H9 (cell line): ENCODE data around the gene CLOCK. TPM values are rescaled to one million over a fixed set of nuclear protein-coding genes. Genes with fewer than 3 reads are reported as not detected.

ENCODE experiments used
- DNase-seq: peaks from one replicate; pipeline ENCODE4 v3.0.0-alpha.2; 2017
- H2AFZ ChIP-seq: one replicate; pipeline ENCODE4 v1.6.1; 2013; ENCODE audit warnings: mild to moderate bottlenecking, low read length, control low read depth, moderate library complexity
- H2AK5ac ChIP-seq: 2 replicates; pipeline ENCODE4 v1.6.1; 2013; ENCODE audit warnings: low read length, control low read depth, mixed read lengths; ENCODE audit not compliant: insufficient read length
- H2BK120ac ChIP-seq: one replicate; pipeline ENCODE4 v1.6.1; 2013; ENCODE audit warnings: low read depth, mild to moderate bottlenecking, low read length, control low read depth, inconsistent platforms; ENCODE audit not compliant: poor library complexity, severe bottlenecking
- H2BK12ac ChIP-seq: 2 replicates; pipeline ENCODE4 v1.6.1; 2013; ENCODE audit warnings: low read length, control low read depth, mixed read lengths, low read depth; ENCODE audit not compliant: insufficient read length
- H2BK15ac ChIP-seq: 2 replicates; pipeline ENCODE4 v1.6.1; 2013; ENCODE audit warnings: low read depth, low read length, control low read depth
- H2BK20ac ChIP-seq: one replicate; pipeline ENCODE4 v1.6.1; 2013; ENCODE audit warnings: low read depth, mild to moderate bottlenecking, low read length, control low read depth, inconsistent platforms; ENCODE audit not compliant: poor library complexity, severe bottlenecking
- H2BK5ac ChIP-seq: 2 replicates; pipeline ENCODE4 v1.6.1; 2013; ENCODE audit warnings: low read length, control low read depth, mixed read lengths; ENCODE audit not compliant: insufficient read length
- H3K14ac ChIP-seq: 2 replicates; pipeline ENCODE4 v1.6.1; 2013; ENCODE audit warnings: low read length, control low read depth; ENCODE audit not compliant: insufficient read depth
- H3K18ac ChIP-seq: 2 replicates; pipeline ENCODE4 v1.6.1; 2013; ENCODE audit warnings: low read depth, mild to moderate bottlenecking, mixed read lengths, low read length, control low read depth; ENCODE audit not compliant: insufficient read length
- H3K23ac ChIP-seq: 2 replicates; pipeline ENCODE4 v1.6.1; 2013; ENCODE audit warnings: low read length, control low read depth, mixed read lengths, low read depth; ENCODE audit not compliant: insufficient read length
- H3K23me2 ChIP-seq: 2 replicates; pipeline ENCODE4 v1.6.1; 2013; ENCODE audit warnings: low read depth, mild to moderate bottlenecking, mixed read lengths, low read length, control low read depth; ENCODE audit not compliant: insufficient read length, poor library complexity, severe bottlenecking
- H3K27ac ChIP-seq: 2 replicates; pipeline ENCODE4 v1.5.1; 2013; ENCODE audit warnings: low read length, control low read depth, mixed read lengths, low read depth; ENCODE audit not compliant: insufficient read length
- H3K27me3 ChIP-seq: 2 replicates; pipeline ENCODE4 v1.6.1; 2013; ENCODE audit warnings: low read length, control low read depth, inconsistent platforms; ENCODE audit not compliant: insufficient read depth
- H3K4ac ChIP-seq: 2 replicates; pipeline ENCODE4 v1.6.1; 2013; ENCODE audit warnings: low read depth, mild to moderate bottlenecking, control low read depth, inconsistent platforms, low read length, moderate library complexity
- H3K4me1 ChIP-seq: 2 replicates; pipeline ENCODE4 v1.6.1; 2013; ENCODE audit warnings: low read length, control low read depth, inconsistent platforms; ENCODE audit not compliant: insufficient read depth
- H3K4me2 ChIP-seq: 2 replicates; pipeline ENCODE4 v1.6.1; 2013; ENCODE audit warnings: low read length, control low read depth, mixed read lengths; ENCODE audit not compliant: insufficient read length, insufficient read depth
- H3K56ac ChIP-seq: 2 replicates; pipeline ENCODE4 v1.6.1; 2013; ENCODE audit warnings: low read depth, mild to moderate bottlenecking, mixed read lengths, low read length, control low read depth; ENCODE audit not compliant: insufficient read length
- H3K79me1 ChIP-seq: 2 replicates; pipeline ENCODE4 v1.6.1; 2013; ENCODE audit warnings: low read depth, mild to moderate bottlenecking, moderate library complexity, low read length, control low read depth, inconsistent platforms; ENCODE audit not compliant: insufficient read depth, poor library complexity, severe bottlenecking
- H3K79me2 ChIP-seq: 2 replicates; pipeline ENCODE4 v1.6.1; 2013; ENCODE audit warnings: low read length, control low read depth, inconsistent platforms; ENCODE audit not compliant: insufficient read depth
- H3K9ac ChIP-seq: 2 replicates; pipeline ENCODE4 v1.6.1; 2013; ENCODE audit warnings: low read length, control low read depth, mixed read lengths; ENCODE audit not compliant: insufficient read length; ENCODE audit errors: extremely low read depth
- H3K9me3 ChIP-seq: one replicate; pipeline ENCODE4 v1.6.1; 2013; ENCODE audit warnings: low read depth, low read length, inconsistent platforms; ENCODE audit not compliant: control insufficient read depth
- H3T11ph ChIP-seq: one replicate; pipeline ENCODE4 v1.6.1; 2013; ENCODE audit warnings: mild to moderate bottlenecking, low read length, control low read depth, inconsistent platforms
- H4K20me1 ChIP-seq: one replicate; pipeline ENCODE4 v1.6.1; 2013; ENCODE audit not compliant: control insufficient read depth, insufficient read length, insufficient read depth
- H4K5ac ChIP-seq: 2 replicates; pipeline ENCODE4 v1.6.1; 2013; ENCODE audit warnings: low read depth, mild to moderate bottlenecking, mixed read lengths, low read length, control low read depth; ENCODE audit not compliant: insufficient read length
- H4K8ac ChIP-seq: replicated peaks from 2 replicates; pipeline ENCODE4 v1.6.1; 2013; ENCODE audit warnings: low read length, control low read depth, mixed read lengths, low read depth; ENCODE audit not compliant: insufficient read length
- H4K91ac ChIP-seq: 2 replicates; pipeline ENCODE4 v1.6.1; 2013; ENCODE audit warnings: low read depth, mild to moderate bottlenecking, moderate library complexity, mixed read lengths, low read length, control low read depth; ENCODE audit not compliant: insufficient read length
- H3K27ac Mint-ChIP-seq, 3 experiments: 2 replicates in 2 of 3; 3 replicates in 1 of 3; pipeline ENCODE4 v1.8.0; 2020 to 2021; ENCODE audit warnings: mixed read lengths in 3 of 3, mild to moderate bottlenecking in 1 of 3, moderate library complexity in 1 of 3
- H3K27me3 Mint-ChIP-seq: 2 replicates; pipeline ENCODE4 v1.8.0; 2021; ENCODE audit warnings: low read depth, mild to moderate bottlenecking, moderate library complexity, mixed read lengths
- H3K36me3 Mint-ChIP-seq, 3 experiments: 2 replicates in 2 of 3; 3 replicates in 1 of 3; pipeline ENCODE4 v1.8.0; 2020 to 2021; ENCODE audit warnings: low read depth in 3 of 3, mixed read lengths in 3 of 3; ENCODE audit not compliant: insufficient read depth in 1 of 3
- H3K4me1 Mint-ChIP-seq, 2 experiments: 2 replicates each; pipeline ENCODE4 v1.8.0; 2020; ENCODE audit warnings: mixed read lengths in 2 of 2
- H3K4me3 Mint-ChIP-seq, 2 experiments: 2 replicates in 1 of 2; 3 replicates in 1 of 2; pipeline ENCODE4 v1.8.0; 2020 to 2021; ENCODE audit warnings: mild to moderate bottlenecking in 2 of 2, mixed read lengths in 2 of 2, moderate library complexity in 1 of 2
- H3K9me3 Mint-ChIP-seq, 2 experiments: 2 replicates in 1 of 2; 3 replicates in 1 of 2; pipeline ENCODE4 v1.8.0; 2020; ENCODE audit warnings: mild to moderate bottlenecking in 2 of 2, mixed read lengths in 2 of 2, moderate library complexity in 1 of 2
- WGBS: extraction: QIAGEN DNeasy Blood & Tissue Kit; methylation state at CpG from one replicate; pipeline ENCODE4 v1.1.7; 2013; ENCODE audit warnings: missing lambda C conversion rate, low lambda C conversion rate, mixed read lengths; ENCODE audit not compliant: insufficient read length; ENCODE audit errors: extremely low coverage; 5-methylcytosine and 5-hydroxymethylcytosine counted together
- total RNA-seq: library from RNA; stranded (reverse); gene quantifications from 2 replicates; pipeline ENCODE4 v1.2.1, GENCODE V29; 2021
- TF ChIP-seq, protein P1 (sequence below): fragments of 200-600 bp; sonication (generic); conservative IDR thresholded peaks from 3 replicates; pipeline ENCODE4 v1.8.0; 2021; ENCODE audit warnings: antibody characterized with exemption, mild to moderate bottlenecking

Gene CLOCK
- total RNA-seq, 1 experiment from 2014 or later: 16.2 TPM

DNA sequence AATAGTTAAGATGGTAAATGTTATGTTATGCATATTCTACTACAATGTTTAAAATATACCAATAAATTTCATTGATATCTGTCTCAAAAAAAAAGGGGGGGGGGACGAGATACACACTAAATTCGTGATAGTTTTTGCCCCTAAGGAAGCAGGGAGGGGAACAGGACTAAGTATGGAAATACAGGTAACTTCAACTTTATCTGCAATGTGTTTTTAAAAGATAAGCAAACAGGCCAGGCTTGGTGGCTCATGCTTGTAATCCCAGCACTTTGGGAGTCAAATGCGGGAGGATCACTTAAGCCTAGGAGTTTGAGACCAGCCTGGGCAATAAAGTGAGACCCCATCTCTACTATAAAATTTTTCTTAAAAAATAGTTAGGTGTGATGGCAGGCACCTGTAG lies 13.4 kb upstream of the CLOCK start:
- no peak overlapping the region for H3K18ac ChIP-seq
- no peaks in the 10 kb centered on the region for H3K23me2 ChIP-seq
- H3K79me2 ChIP-seq: no peaks in the 10 kb centered on the region
- no peak overlapping the region for H2BK120ac ChIP-seq
- H3K27me3 ChIP-seq: no peaks in the 10 kb centered on the region
- no peak overlapping the region for H3T11ph ChIP-seq
- no peaks in the 10 kb centered on the region for H3K4me1 ChIP-seq
- peaks cover 20% of the 10 kb centered on the region in 2 experiments for H3K4me1 Mint-ChIP-seq
- H2AFZ ChIP-seq: no peak overlapping the region
- TF ChIP-seq, protein P1, sequence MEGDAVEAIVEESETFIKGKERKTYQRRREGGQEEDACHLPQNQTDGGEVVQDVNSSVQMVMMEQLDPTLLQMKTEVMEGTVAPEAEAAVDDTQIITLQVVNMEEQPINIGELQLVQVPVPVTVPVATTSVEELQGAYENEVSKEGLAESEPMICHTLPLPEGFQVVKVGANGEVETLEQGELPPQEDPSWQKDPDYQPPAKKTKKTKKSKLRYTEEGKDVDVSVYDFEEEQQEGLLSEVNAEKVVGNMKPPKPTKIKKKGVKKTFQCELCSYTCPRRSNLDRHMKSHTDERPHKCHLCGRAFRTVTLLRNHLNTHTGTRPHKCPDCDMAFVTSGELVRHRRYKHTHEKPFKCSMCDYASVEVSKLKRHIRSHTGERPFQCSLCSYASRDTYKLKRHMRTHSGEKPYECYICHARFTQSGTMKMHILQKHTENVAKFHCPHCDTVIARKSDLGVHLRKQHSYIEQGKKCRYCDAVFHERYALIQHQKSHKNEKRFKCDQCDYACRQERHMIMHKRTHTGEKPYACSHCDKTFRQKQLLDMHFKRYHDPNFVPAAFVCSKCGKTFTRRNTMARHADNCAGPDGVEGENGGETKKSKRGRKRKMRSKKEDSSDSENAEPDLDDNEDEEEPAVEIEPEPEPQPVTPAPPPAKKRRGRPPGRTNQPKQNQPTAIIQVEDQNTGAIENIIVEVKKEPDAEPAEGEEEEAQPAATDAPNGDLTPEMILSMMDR: no peak
- no peak overlapping the region for H3K4ac ChIP-seq
- H2AK5ac ChIP-seq: no peak overlapping the region
- no peak overlapping the region for H3K27ac Mint-ChIP-seq
- no peaks in the 10 kb centered on the region for H3K9me3 ChIP-seq
- peaks cover 0 to 4% (median 0%) of the 10 kb centered on the region in 3 experiments; a peak in 3 of 7 replicates for H3K36me3 Mint-ChIP-seq
- H2BK15ac ChIP-seq: no peak overlapping the region
- no peak overlapping the region for H4K91ac ChIP-seq
- no peak overlapping the region for H4K5ac ChIP-seq
- no peak overlapping the region for H2BK12ac ChIP-seq
- no peak for DNase-seq
- H3K79me1 ChIP-seq: no peaks in the 10 kb centered on the region
- no peak overlapping the region for H3K27ac ChIP-seq
- no peak overlapping the region for H2BK20ac ChIP-seq
- no peaks in the 10 kb centered on the region for H4K20me1 ChIP-seq
- no peak overlapping the region for H3K23ac ChIP-seq
- H3K56ac ChIP-seq: no peak overlapping the region
- peaks cover under 1% of the 10 kb centered on the region; the same call in 1 of the 2 replicates for H3K27me3 Mint-ChIP-seq
- H3K4me2 ChIP-seq: no peak overlapping the region
- H3K9ac ChIP-seq: no peak overlapping the region
- H3K4me3 Mint-ChIP-seq: no peak overlapping the region
- no peak overlapping the region for H4K8ac ChIP-seq
- WGBS: no CpG with 5 or more reads among the region's 3 CpGs
- peaks cover 0 to 3% of the 10 kb centered on the region in 2 experiments; a peak in 1 of 5 replicates for H3K9me3 Mint-ChIP-seq
- H2BK5ac ChIP-seq: no peak overlapping the region
- H3K14ac ChIP-seq: no peak overlapping the region
